ENCODE data around the gene TMEM117. TPM values are rescaled to one million over a fixed set of nuclear protein-coding genes. Genes with fewer than 3 reads are reported as not detected.

The TMEM117 gene
- total RNA-seq, 1 donor from 2014 or later, result 20.6 TPM

DNA sequence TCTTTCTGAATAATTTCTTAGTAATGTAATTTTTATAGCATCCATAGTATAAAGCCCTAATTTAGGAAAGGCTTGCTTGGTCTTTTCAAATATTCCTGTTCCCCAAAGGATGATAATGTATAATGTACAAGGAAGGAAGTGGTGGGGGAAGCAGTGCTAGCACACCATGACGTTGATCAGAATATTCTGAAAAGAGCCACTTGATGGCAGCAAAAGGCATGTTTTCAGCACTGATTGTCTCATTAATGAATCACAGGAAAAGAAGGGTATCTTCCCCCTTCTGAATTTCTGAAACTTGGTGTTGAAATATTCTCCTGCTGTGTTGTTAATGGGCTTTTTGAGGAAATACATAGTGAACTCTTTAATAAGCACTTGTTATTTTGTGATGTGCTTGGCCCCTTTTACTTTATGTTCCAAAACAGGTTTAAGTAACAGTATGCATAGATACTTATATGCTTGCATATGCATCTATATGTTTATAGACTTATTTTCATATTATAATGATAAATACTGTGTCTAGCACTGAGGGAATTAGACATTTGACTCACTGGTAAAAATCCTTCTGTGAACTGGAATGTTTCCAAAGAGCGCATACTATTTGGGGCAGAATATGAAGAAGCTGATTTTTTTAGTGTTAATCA is 122.0 kb downstream of the TMEM117 start:
- DNase-seq (ENCODE audit: low read depth), result peak; percentile 69

- DNase-seq (ENCODE audit: low read depth), result no peak
These were observed 128.2 kb downstream of the TMEM117 start for GRCh38 chr12:43964033-43964432.

GRCh38 chr12:43964961-43965360 is 129.1 kb downstream of the TMEM117 start:
- DNase-seq (ENCODE audit: low read depth), result peak; percentile 47

- DNase-seq (ENCODE audit: low read depth), result no peak
These were observed 130.0 kb downstream of the TMEM117 start for GRCh38 chr12:43965899-43966298.

GRCh38 chr12:43968736-43969135 is 132.9 kb downstream of the TMEM117 start:
- DNase-seq (ENCODE audit: low read depth), result no peak

- peak; percentile 15 for DNase-seq (ENCODE audit: low read depth)
These were observed 134.0 kb downstream of the TMEM117 start for GRCh38 chr12:43969882-43970281.

DNA sequence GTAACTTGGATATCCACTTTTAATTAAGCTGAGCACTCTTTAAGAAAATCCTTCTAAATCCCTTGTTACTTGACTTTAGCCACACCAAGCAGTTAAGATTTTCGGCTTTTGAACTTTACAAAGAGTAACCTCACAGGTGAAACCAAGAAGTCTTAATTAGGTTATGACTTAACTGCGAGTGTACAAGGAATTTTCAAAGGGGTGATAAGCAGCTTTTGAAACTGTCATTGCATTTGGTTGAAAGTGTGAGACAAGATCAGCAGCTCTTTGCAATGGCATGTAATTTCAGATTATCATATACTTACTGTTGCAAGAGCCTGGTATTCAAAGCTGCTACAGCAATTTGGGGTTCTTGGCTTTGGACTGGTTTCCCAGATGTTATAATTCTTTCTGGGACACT is 137.5 kb downstream of the TMEM117 start:
- no peak for DNase-seq (ENCODE audit: low read depth)

DNA sequence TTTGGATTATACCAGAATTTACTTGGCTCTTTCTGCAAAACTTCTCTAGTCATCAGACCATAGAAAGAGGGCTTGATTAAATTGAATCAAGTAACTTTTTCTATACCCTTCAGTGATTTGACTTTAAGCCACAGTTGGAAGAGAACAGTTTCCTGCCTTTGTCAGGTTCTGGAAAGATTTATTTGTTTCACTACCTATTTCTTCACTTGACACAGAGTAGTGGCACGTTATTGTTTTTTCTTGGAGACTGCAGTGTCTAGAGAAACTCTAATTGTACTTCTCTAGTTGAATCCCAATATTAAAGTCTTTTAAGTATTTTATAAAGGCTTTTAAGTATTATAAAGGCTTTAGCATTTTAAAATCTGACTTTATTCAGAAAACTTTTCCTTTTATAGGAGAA is 138.1 kb downstream of the TMEM117 start:
- DNase-seq (ENCODE audit: low read depth), result peak; percentile 4

- DNase-seq (ENCODE audit: low read depth), result peak; percentile 57
These were observed 140.1 kb downstream of the TMEM117 start for GRCh38 chr12:43976027-43976426.

GRCh38 chr12:43978556-43978955 is 142.7 kb downstream of the TMEM117 start:
- no peak for DNase-seq (ENCODE audit: low read depth)

GRCh38 chr12:43979450-43979849 is 143.6 kb downstream of the TMEM117 start:
- no peak for DNase-seq (ENCODE audit: low read depth)

DNA sequence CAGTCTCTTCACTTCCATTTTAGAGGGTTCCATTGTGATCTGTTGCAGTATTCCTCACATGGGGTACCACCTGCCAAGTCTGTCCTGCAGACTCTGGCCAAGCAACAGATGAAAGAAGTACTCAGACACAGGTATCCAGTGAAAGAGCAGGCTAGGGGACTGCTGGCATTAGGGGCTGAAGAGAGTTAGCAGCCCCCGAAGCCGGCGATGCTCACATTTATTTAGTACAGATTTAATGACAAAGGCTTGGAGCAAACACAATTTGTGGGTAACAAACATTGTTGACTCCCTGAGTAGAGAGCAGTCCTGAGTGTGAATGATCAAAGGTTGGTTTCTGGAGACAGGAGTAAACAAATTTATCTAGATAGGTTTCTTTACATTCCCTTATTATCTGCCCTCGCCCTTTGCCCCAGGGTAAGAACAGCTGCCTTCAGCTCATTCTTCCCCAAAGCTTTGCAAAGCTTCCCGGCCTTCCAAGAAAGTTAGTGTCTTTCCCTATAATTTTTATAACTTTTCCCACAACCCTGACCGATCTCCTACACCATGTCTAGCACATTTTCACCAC is 144.8 kb downstream of the TMEM117 start:
- DNase-seq (ENCODE audit: low read depth), result no peak

GRCh38 chr12:43981726-43982125 is 145.8 kb downstream of the TMEM117 start:
- no peak for DNase-seq (ENCODE audit: low read depth)

GRCh38 chr12:43982544-43982943 is 146.7 kb downstream of the TMEM117 start:
- DNase-seq (ENCODE audit: low read depth), result no peak

DNA sequence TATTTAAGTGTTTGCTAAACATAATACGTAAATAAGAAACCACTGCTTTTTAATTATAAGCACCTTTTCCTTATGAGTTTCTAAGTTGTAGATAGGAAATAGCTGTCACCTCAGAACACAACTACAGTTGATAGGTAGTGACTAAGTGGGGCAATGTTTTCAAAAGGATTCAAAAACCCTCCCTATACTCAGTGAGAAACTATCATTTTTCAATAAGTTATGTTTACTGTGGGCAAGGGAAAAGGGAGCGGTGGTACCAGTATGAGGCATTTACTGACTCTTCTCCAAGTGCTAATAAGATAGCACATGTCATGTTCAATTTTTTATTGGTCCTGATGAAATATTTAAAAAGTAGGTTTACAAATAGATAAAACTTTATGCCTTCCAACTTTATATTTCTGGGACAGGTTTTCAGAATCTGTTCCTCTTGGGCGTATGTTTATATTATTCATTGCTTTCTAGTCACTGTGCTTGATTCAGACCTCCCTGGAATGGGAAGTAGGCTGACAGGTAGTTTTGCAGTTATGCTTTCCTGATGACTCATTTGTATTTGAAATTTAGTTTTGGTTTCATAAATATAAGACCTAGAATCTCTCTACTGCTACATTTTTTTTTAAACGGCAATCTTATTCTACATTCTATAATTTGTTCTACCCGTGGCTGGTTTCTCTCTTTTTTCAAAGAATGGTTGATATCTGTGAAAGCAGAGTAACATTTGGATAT is 153.1 kb downstream of the TMEM117 start:
- peak; percentile 25 for DNase-seq (ENCODE audit: low read depth)

- DNase-seq (ENCODE audit: low read depth), result no peak
These were observed 157.0 kb downstream of the TMEM117 start for GRCh38 chr12:43992856-43993255.

DNA sequence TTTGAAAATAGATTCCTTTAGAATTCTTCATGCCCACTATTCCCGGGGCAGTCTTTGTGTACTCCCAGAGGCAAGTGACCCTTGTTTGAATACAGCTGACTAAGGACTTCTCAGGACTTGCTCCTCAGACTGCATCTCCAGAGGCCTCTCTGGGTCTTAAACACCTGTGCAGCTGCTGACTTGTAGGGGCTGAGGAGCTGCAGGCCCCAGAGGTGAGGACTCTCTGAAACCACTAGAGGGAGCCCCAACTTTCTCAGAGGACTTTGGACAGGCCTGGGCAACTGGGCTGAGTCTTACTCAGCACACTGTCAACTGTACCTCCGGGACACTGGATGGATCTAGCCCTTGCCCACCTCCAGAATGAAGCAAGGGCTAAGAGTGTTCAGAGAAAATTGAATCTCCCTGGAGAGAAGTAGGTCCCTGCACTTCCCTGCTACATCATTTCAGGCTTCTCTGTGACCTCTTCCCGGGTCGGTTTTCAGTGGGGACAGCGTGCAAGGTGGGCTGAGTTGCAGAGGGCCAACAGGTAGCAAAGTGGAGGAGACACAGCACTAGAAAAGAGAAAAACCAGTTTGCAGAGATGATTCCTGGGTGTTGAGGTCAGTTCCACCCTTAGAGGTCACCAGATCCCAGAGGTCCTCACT is 164.6 kb downstream of the TMEM117 start:
- peak; percentile 45 for DNase-seq (ENCODE audit: low read depth)

DNA sequence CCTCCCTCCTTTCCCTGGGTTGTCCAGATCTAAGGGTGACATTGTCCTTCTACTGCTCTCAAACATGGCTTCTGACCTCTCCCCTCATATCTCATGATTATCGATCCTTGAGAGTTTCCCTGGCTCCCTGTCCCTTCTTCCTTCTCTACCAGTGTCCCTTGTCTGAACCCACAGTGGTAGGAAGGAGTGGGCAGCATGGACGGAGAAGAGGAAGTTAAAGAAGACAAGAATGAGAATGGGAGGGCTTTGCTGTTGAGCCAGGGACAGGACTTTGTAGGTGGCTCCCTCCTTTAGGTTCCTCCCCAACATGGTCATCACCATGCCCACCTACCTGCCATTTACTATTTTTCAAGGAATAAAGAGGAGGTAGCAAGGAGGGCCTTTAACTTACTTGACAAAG is 166.7 kb downstream of the TMEM117 start:
- no peak for DNase-seq (ENCODE audit: low read depth)

DNA sequence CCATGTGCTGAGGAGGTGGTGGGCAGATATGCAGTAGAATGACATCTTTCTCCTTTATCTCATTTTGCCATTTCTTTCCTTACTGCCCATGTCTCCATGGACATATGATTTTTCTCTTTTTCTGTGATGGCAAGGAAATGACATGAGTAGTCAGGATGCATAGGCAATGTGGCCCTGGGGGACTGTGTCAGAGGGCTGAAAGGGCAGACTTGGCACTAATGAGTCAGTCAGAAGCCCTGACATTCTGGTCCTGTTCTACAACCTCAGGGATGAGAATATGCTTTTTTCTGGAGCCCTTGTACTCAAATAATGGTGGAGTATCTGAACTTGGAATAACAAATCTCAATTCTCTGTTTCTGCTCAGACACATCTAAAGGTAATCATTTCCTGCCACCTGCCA is 167.8 kb downstream of the TMEM117 start:
- DNase-seq (ENCODE audit: low read depth), result no peak

DNA sequence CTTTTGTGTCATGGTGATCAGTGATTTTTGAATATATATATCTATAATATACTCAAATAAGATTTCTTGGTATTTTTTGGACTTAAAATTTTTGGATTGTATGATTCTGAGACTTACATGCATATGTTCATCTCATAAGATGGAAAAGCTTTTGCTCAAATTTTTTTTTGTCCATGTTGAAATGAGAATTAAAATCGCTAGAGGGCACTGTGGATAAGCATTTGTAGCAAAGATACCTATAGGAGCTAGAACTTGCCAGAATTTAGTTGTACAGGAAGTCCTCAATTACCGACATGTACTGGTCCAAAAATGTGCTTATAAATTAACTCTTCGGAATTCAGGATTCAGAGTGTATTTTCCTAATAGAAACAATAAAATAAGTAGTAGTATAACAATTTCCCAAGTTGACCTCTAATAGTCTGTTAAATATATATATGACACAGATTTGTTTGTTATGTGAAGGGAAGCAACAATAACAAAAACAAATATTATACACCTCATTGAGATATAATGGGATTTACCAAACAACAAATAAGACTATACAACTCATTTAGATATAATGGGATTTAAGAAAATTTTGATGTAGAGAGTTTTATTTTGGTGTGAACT is 179.6 kb downstream of the TMEM117 start:
- DNase-seq (ENCODE audit: low read depth), result peak; percentile 66

DNA sequence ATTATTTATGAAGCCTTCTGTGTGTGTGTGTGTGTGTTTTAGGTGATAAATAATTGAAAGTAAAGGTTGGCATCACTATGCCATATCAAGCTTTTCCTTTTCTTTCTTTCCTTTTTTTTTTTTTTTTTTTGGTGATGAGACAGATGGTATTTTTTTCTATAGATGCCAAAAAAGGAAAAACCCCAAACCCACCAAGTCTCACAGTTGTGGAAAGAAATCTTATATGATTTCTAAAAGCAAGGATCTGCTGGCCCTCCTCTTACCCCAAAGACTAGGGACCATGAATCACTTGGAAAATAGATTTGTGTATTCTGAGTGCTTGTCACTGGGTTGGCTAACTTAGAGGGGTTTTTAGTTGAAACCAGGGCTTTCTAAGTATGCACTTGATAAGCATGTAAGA is 181.3 kb downstream of the TMEM117 start:
- no peak for DNase-seq (ENCODE audit: low read depth)

DNA sequence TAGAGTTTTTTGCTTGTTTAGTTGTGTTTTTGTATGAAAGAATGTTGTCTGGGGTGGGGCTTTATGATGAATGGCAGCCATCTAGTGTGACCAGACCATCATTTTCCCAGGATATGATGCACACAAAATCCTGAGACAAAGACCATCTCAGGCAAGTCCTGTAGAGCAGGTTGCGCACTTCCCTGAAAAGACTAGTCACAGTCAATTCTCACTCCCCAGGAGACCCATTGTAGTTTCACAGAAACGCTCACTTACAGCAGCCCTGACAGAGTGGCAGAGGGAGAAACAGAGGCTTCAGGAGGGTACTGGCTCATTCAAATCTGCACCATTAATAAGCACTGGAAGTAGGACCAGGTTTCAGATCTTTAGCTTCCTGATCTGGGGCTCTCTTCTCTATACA is 183.2 kb downstream of the TMEM117 start:
- no peak for DNase-seq (ENCODE audit: low read depth)

All from renal cortical epithelial cell (primary cell).